OCI-LY1 (cell line): ENCODE data around the gene CYP2A7.
"Not testable (repeated sequence)": the region's sequence is repeated elsewhere in the genome, so short reads cannot be mapped to it uniquely, and the experiment has no call there.

Experiments used
- H2AFZ ChIP-seq: fragments of 200-600 bp; sonication (generic), shearing (Covaris generic); 2 replicates; pipeline ENCODE4 v1.6.0; 2014; ENCODE audit warnings: antibody characterized with exemption, mild to moderate bottlenecking, low read length
- H3F3A ChIP-seq: fragments of 200-600 bp; sonication (generic), shearing (Covaris generic); 2 replicates; pipeline ENCODE4 v1.6.0; 2014; ENCODE audit warnings: mild to moderate bottlenecking, antibody characterized with exemption, low read length, moderate library complexity; ENCODE audit not compliant: insufficient read depth
- H3K27ac ChIP-seq: fragments of 200-600 bp; sonication (generic); 2 replicates; pipeline ENCODE4 v1.5.1; 2014; ENCODE audit warnings: low read length, mixed run types, mild to moderate bottlenecking, low read depth; ENCODE audit not compliant: poor library complexity, severe bottlenecking
- H3K27me3 ChIP-seq: fragments of 200-600 bp; sonication (generic); 2 replicates; pipeline ENCODE4 v1.6.0; 2014; ENCODE audit warnings: antibody characterized with exemption, mild to moderate bottlenecking, low read length, moderate library complexity; ENCODE audit not compliant: insufficient read depth
- H3K36me3 ChIP-seq: fragments of 200-600 bp; sonication (generic); 2 replicates; pipeline ENCODE4 v1.6.1; 2014; ENCODE audit warnings: mild to moderate bottlenecking, antibody characterized with exemption, low read length, moderate library complexity, mixed read lengths; ENCODE audit not compliant: insufficient read depth
- H3K4me1 ChIP-seq: fragments of 200-600 bp; sonication (generic); 2 replicates; pipeline ENCODE4 v1.5.1; 2014; ENCODE audit warnings: mild to moderate bottlenecking, low read length, moderate library complexity; ENCODE audit not compliant: insufficient read depth, severe bottlenecking
- H3K4me2 ChIP-seq: fragments of 200-600 bp; sonication (generic), shearing (Covaris generic); 2 replicates; pipeline ENCODE4 v1.6.1; 2014; ENCODE audit warnings: low read length
- H3K4me3 ChIP-seq: fragments of 200-600 bp; sonication (generic); 2 replicates; pipeline ENCODE4 v1.5.1; 2014; ENCODE audit warnings: low read length, low read depth, mild to moderate bottlenecking, mixed read lengths; ENCODE audit not compliant: poor library complexity, severe bottlenecking
- H3K79me2 ChIP-seq: fragments of 200-600 bp; shearing (Covaris generic); 2 replicates; pipeline ENCODE4 v1.6.1; 2016; ENCODE audit warnings: mixed run types, low read length, mixed read lengths; ENCODE audit not compliant: insufficient read depth
- H3K9ac ChIP-seq: fragments of 200-600 bp; sonication (generic), shearing (Covaris generic); 2 replicates; pipeline ENCODE4 v1.6.1; 2014; ENCODE audit warnings: mild to moderate bottlenecking, low read length, mixed read lengths
- H3K9me2 ChIP-seq: fragments of 200-600 bp; sonication (generic), shearing (Covaris generic); 2 replicates; pipeline ENCODE4 v1.6.1; 2014; ENCODE audit warnings: low read depth, mild to moderate bottlenecking, low read length, mixed read lengths
- H3K9me3 ChIP-seq: fragments of 200-600 bp; shearing (Covaris generic); 2 replicates; pipeline ENCODE4 v1.6.1; 2014; ENCODE audit warnings: low read length, mixed read lengths
- H4K20me1 ChIP-seq: fragments of 200-600 bp; sonication (generic), shearing (Covaris generic); 2 replicates; pipeline ENCODE4 v1.6.0; 2016; ENCODE audit warnings: mild to moderate bottlenecking, low read length; ENCODE audit not compliant: insufficient read depth
- CTCF ChIP-seq: fragments of 200-600 bp; sonication (generic), shearing (Covaris generic); IDR thresholded peaks from 2 replicates; pipeline ENCODE4 v1.5.1; 2017; ENCODE audit warnings: mild to moderate bottlenecking, antibody characterized with exemption, low read length, moderate library complexity, mixed read lengths
- EZH2 ChIP-seq: fragments of 200-600 bp; sonication (generic), shearing (Covaris generic); IDR thresholded peaks from 2 replicates; pipeline ENCODE4 v1.8.0; 2017; ENCODE audit warnings: borderline replicate concordance, mixed run types, mild to moderate bottlenecking, antibody characterized with exemption, low read length, moderate library complexity, mixed read lengths

CYP2A7 gene

GRCh38 chr19:40842997-40843652, 38.9 kb downstream of the CYP2A7 start:
- not testable (repeated sequence) for H3K27me3 ChIP-seq, H3K9me3 ChIP-seq, H3K4me1 ChIP-seq, H2AFZ ChIP-seq, H3K36me3 ChIP-seq, H3F3A ChIP-seq, H3K27ac ChIP-seq, H3K9me2 ChIP-seq, H3K79me2 ChIP-seq, H4K20me1 ChIP-seq, H3K9ac ChIP-seq
- Histone ChIP-seq H3K4me2 (peak overlapping the region; percentile 56), H3K4me3 (peak overlapping the region; percentile 41)

GRCh38 chr19:40842012-40842411, 40.0 kb downstream of the CYP2A7 start:
- not testable (repeated sequence) for H3K9me3 ChIP-seq, H2AFZ ChIP-seq, H3K27ac ChIP-seq, H3K4me2 ChIP-seq, H3K4me3 ChIP-seq, H3F3A ChIP-seq, H3K79me2 ChIP-seq, H3K27me3 ChIP-seq, H3K4me1 ChIP-seq, H3K9me2 ChIP-seq, H4K20me1 ChIP-seq, H3K9ac ChIP-seq, H3K36me3 ChIP-seq

DNA sequence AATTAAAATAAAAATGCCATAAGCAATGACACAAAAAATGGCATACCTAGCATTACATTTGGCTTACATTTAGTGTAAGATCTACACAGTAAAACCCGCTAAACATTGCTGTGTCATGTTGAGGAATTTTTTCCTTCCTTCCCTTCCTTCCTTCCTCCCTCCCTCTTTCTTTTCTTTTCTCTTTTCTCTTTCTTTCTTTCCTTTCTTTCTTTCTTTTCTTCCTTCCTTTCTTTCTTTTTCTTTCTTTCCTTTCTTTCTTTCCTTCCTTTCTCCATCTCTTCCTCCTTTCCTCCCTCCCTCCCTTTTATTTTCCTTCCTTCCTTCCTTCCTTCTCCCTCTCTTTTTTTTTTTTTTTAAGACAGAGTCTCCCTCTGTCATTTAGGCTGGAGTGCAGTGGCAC, 43.6 kb downstream of the CYP2A7 start:
- not testable (repeated sequence) for H3K9ac ChIP-seq, H3K27me3 ChIP-seq, H3K9me2 ChIP-seq, H3K4me2 ChIP-seq, H3K79me2 ChIP-seq, H3K36me3 ChIP-seq, H4K20me1 ChIP-seq, H3K4me1 ChIP-seq, H3K4me3 ChIP-seq, H3K9me3 ChIP-seq, H2AFZ ChIP-seq, H3F3A ChIP-seq, H3K27ac ChIP-seq

- Histone ChIP-seq H3K27me3 (no peaks in the 10 kb centered on the region; the same call in 1 of the 2 replicates), H3K9me2 (no peaks in the 10 kb centered on the region), H3K4me1 (no peaks in the 10 kb centered on the region), H3K9ac (no peak overlapping the region), H4K20me1 (no peaks in the 10 kb centered on the region), H3K9me3 (no peaks in the 10 kb centered on the region), H3K36me3 (no peaks in the 10 kb centered on the region), H3K4me3 (no peak overlapping the region), H3K79me2 (no peaks in the 10 kb centered on the region), H2AFZ (no peak overlapping the region), H3F3A (no peaks in the 10 kb centered on the region), H3K27ac (no peak overlapping the region), H3K4me2 (no peak overlapping the region)
- no peak for TF ChIP-seq EZH2
- no peak for TF ChIP-seq CTCF
Observed at GRCh38 chr19:40836754-40837429, 45.1 kb downstream of the CYP2A7 start.

DNA sequence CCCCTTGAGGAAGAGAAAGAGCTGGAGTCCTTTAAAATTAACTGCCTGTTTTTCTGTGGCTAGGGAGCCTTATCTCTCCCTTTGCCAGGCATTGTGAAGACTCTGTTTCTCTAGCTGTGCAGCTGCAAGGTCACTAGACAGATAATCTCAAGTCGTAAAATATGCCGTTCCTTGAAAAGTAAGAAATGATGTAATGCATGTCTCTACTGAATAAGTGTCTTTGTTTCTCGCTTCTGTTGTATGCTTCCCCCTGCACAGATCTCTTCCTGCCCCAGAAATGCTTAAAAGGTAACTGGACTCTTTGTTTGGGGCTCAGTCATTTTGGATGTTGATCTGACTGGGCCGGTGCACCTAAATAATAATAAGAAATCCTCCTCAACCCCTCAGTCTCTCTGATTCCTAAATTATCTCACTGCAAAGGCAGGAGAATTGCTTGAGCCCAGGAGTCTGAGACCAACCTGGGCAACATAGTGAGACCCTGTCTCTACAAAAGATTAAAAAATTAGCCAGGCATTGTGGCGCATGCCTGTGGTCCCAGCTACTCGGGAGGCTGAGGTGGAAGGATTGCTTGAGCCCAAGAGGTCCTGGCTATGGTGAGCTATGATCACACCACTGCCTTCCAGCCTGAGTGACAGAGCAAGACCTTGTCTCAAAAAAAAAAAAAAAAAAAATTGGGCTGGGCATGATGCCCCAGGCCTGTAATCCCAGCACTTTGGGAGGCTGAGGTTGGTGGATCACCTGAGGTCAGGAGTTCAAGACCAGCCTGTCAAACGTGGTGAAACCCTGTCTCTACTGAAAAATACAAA, 48.1 kb downstream of the CYP2A7 start:
- not testable (repeated sequence) for H2AFZ ChIP-seq, H3K9me2 ChIP-seq, H3K9me3 ChIP-seq, H4K20me1 ChIP-seq, H3K27ac ChIP-seq, H3K4me1 ChIP-seq, H3K4me3 ChIP-seq, H3F3A ChIP-seq, H3K4me2 ChIP-seq, H3K9ac ChIP-seq, H3K79me2 ChIP-seq, H3K27me3 ChIP-seq, H3K36me3 ChIP-seq

- H3K4me1 ChIP-seq, H3F3A ChIP-seq, H3K27me3 ChIP-seq, H3K27ac ChIP-seq, H3K79me2 ChIP-seq, H3K36me3 ChIP-seq, H3K9ac ChIP-seq, H3K9me3 ChIP-seq, H3K9me2 ChIP-seq, H3K4me2 ChIP-seq, H4K20me1 ChIP-seq, H2AFZ ChIP-seq, H3K4me3 ChIP-seq: not testable (repeated sequence)
Observed at GRCh38 chr19:40832431-40832790, 49.6 kb downstream of the CYP2A7 start.
